HepG2 (cell line): ENCODE measurements around the gene GNB3. TPM values are rescaled to one million over a fixed set of nuclear protein-coding genes. Genes with fewer than 3 reads are reported as not detected.

Source experiments
- BRF2 ChIP-seq: sonication (generic); formaldehyde crosslinking; IDR thresholded peaks from 2 replicates; pipeline ENCODE4 v1.8.1; 2022; ENCODE audit warnings: mild to moderate bottlenecking, missing genetic modification reagents
- CEBPG ChIP-seq: IDR thresholded peaks from 2 replicates; pipeline ENCODE4 v1.6.1; 2016
- CREM ChIP-seq, 2 experiments: sonication (generic) in 1 of 2; formaldehyde crosslinking in 1 of 2; IDR thresholded peaks; 2 replicates each; pipeline versions ENCODE4 v1.4.0 to v1.6.1; 2016 to 2020; ENCODE audit warnings: antibody characterized with exemption in 1 of 2, mild to moderate bottlenecking in 1 of 2, missing genetic modification reagents in 1 of 2
- EHMT2 ChIP-seq: fragments of 200-600 bp; sonication (generic); IDR thresholded peaks from 2 replicates; pipeline ENCODE4 v1.7.0; 2017; ENCODE audit warnings: antibody characterized with exemption, low read depth, low read length, borderline replicate concordance
- ETS1 ChIP-seq: sonication (generic); formaldehyde crosslinking; IDR thresholded peaks from 2 replicates; pipeline ENCODE4 v1.4.0; 2020; ENCODE audit warnings: missing genetic modification reagents
- MYC ChIP-seq: sonication (generic); formaldehyde crosslinking; IDR thresholded peaks from 2 replicates; pipeline ENCODE4 v1.9.0; 2021; ENCODE audit warnings: missing genetic modification reagents, borderline replicate concordance
- POLR2AphosphoS2 ChIP-seq: IDR thresholded peaks from 2 replicates; pipeline ENCODE4 v1.6.1; 2011; ENCODE audit warnings: low read depth, low read length, improper control_type of control experiment
- SKIL ChIP-seq: sonication (generic); formaldehyde crosslinking; IDR thresholded peaks from 2 replicates; pipeline ENCODE4 v1.8.0; 2022; ENCODE audit warnings: missing genetic modification reagents, mild to moderate bottlenecking, moderate library complexity, borderline replicate concordance
- TCF12 ChIP-seq, 2 experiments: fragments of 450-650 bp in 1 of 2; sonication (generic) in 1 of 2; formaldehyde crosslinking in 1 of 2; IDR thresholded peaks; 2 replicates each; pipeline versions ENCODE4 v1.6.1 to v1.8.0; 2017 to 2022; ENCODE audit warnings: antibody characterized with exemption in 1 of 2, mild to moderate bottlenecking in 1 of 2, missing genetic modification reagents in 1 of 2, moderate library complexity in 1 of 2
- THRA ChIP-seq: sonication (generic); formaldehyde crosslinking; IDR thresholded peaks from 2 replicates; pipeline ENCODE4 v1.4.0; 2020; ENCODE audit warnings: missing genetic modification reagents, borderline replicate concordance
- ZNF160 ChIP-seq: sonication (generic); formaldehyde crosslinking; IDR thresholded peaks from 2 replicates; pipeline ENCODE4 v1.8.0; 2022; ENCODE audit warnings: mild to moderate bottlenecking, inconsistent platforms, missing genetic modification reagents
- ZNF331 ChIP-seq: sonication (generic); formaldehyde crosslinking; IDR thresholded peaks from 2 replicates; pipeline ENCODE4 v1.4.0; 2020; ENCODE audit warnings: missing genetic modification reagents
- ZNF350 ChIP-seq: sonication (generic); formaldehyde crosslinking; IDR thresholded peaks from 2 replicates; pipeline ENCODE4 v1.4.0; 2020; ENCODE audit warnings: mild to moderate bottlenecking, low read depth, missing genetic modification reagents, borderline replicate concordance
- ZNF569 ChIP-seq: sonication (generic); formaldehyde crosslinking; IDR thresholded peaks from 2 replicates; pipeline ENCODE4 v1.5.0; 2020; ENCODE audit warnings: mild to moderate bottlenecking, missing genetic modification reagents, moderate library complexity, borderline replicate concordance
- ZNF788 ChIP-seq: sonication (generic); formaldehyde crosslinking; IDR thresholded peaks from 2 replicates; pipeline ENCODE4 v1.5.0; 2020; ENCODE audit warnings: mild to moderate bottlenecking, missing genetic modification reagents, borderline replicate concordance
- ZNF790 ChIP-seq: sonication (generic); formaldehyde crosslinking; IDR thresholded peaks from 2 replicates; pipeline ENCODE4 v1.8.0; 2022; ENCODE audit warnings: missing genetic modification reagents, mild to moderate bottlenecking, borderline replicate concordance
- ZNF841 ChIP-seq: sonication (generic); formaldehyde crosslinking; IDR thresholded peaks from 2 replicates; pipeline ENCODE4 v1.8.1; 2023; ENCODE audit warnings: missing genetic modification reagents, borderline replicate concordance
- ZSCAN25 ChIP-seq: sonication (generic); formaldehyde crosslinking; IDR thresholded peaks from 2 replicates; pipeline ENCODE4 v1.8.0; 2022; ENCODE audit warnings: mild to moderate bottlenecking, missing genetic modification reagents
- polyA plus RNA-seq, 8 experiments: library from polyadenylated mRNA; depleted of rRNA in 3 of 8; stranded (reverse) in 7 of 8; unstranded in 1 of 8; fragments of >200 nt; fragmentation: Illumina TruSeq in 4 of 8; extraction: Trizol in 4 of 8; gene quantifications; 2 replicates each; pipeline versions ENCODE4 v1.2.1 to v1.2.3, GENCODE V29; 2011 to 2016; ENCODE audit warnings: low read depth in 4 of 8, missing spikeins in 1 of 8, mixed read lengths in 1 of 8; ENCODE audit not compliant: insufficient read depth in 1 of 8
- total RNA-seq, 5 experiments: library from RNA; depleted of rRNA; stranded (reverse); fragments of >200 nt; fragmentation: Illumina TruSeq; extraction: Trizol; gene quantifications; 2 replicates each; pipeline ENCODE4 v1.2.3, GENCODE V29; 2016; ENCODE audit warnings: low read depth in 1 of 5
- TF ChIP-seq, protein P1 (sequence below): IDR thresholded peaks from 2 replicates; pipeline ENCODE4 v1.6.1; 2016; ENCODE audit warnings: low read depth

GNB3 gene
- total and polyA plus RNA-seq, 2 of the 13 experiments (the other 11 are each of a cell fraction or from before 2014, with no cell fraction given) = 1.3 to 3.6 TPM

- no peak for TF ChIP-seq CREM (IDR thresholded peaks at IDR 0.05)
- TF ChIP-seq CREM (CRISPR knock-in tag; IDR thresholded peaks at IDR 0.05) = no peak
- TF ChIP-seq POLR2AphosphoS2 = no peak; the same call in 1 of the 2 replicates
- no peak for TF ChIP-seq EHMT2
- TF ChIP-seq SKIL = peak; percentile 82
- TF ChIP-seq, protein P1, sequence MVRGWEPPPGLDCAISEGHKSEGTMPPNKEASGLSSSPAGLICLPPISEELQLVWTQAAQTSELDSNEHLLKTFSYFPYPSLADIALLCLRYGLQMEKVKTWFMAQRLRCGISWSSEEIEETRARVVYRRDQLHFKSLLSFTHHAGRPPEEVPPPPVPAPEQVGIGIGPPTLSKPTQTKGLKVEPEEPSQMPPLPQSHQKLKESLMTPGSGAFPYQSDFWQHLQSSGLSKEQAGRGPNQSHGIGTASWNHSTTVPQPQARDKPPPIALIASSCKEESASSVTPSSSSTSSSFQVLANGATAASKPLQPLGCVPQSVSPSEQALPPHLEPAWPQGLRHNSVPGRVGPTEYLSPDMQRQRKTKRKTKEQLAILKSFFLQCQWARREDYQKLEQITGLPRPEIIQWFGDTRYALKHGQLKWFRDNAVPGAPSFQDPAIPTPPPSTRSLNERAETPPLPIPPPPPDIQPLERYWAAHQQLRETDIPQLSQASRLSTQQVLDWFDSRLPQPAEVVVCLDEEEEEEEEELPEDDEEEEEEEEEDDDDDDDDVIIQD (CRISPR knock-in tag) = peak; percentile 11; the same call in 1 of the 2 replicates
- no peak; the same call in 1 of the 2 replicates for TF ChIP-seq ZSCAN25 (CRISPR knock-in tag)
- TF ChIP-seq ZNF331 = 0 out of 2 replicates have a peak, but pooled peaks have one; percentile 22
- peak; percentile 53; the same call in 1 of the 2 replicates for TF ChIP-seq CEBPG (CRISPR knock-in tag)
- peak; percentile 73; the same call in 1 of the 2 replicates for TF ChIP-seq ZNF788
- peak; percentile 91 for TF ChIP-seq MYC (CRISPR knock-in tag)
- no peak for TF ChIP-seq ZNF569 (CRISPR knock-in tag)
- no peak for TF ChIP-seq ZNF790 (CRISPR knock-in tag)
- TF ChIP-seq ZNF350 (CRISPR knock-in tag) = peak; percentile 77
- TF ChIP-seq ETS1 = no peak
- TF ChIP-seq ZNF841 (CRISPR knock-in tag) = 0 out of 2 replicates have a peak, but pooled peaks have one; percentile 49
- TF ChIP-seq ZNF160 = no peak
- TF ChIP-seq BRF2 = peak; percentile 7; the same call in 1 of the 2 replicates
- peak; percentile 66; the same call in 1 of the 2 replicates for TF ChIP-seq THRA
- no peak for TF ChIP-seq TCF12 (IDR thresholded peaks at IDR 0.05)
- no peak for TF ChIP-seq TCF12 (CRISPR knock-in tag; IDR thresholded peaks at IDR 0.05)
Measured at GRCh38 chr12:6872073-6873048, 31.6 kb downstream of the GNB3 start (continued).
